ENCODE data around the gene P3R3URF.
A peak's percentile ranks its signal among the peaks of the same experiment; 100 is the strongest.

The P3R3URF gene

DNA sequence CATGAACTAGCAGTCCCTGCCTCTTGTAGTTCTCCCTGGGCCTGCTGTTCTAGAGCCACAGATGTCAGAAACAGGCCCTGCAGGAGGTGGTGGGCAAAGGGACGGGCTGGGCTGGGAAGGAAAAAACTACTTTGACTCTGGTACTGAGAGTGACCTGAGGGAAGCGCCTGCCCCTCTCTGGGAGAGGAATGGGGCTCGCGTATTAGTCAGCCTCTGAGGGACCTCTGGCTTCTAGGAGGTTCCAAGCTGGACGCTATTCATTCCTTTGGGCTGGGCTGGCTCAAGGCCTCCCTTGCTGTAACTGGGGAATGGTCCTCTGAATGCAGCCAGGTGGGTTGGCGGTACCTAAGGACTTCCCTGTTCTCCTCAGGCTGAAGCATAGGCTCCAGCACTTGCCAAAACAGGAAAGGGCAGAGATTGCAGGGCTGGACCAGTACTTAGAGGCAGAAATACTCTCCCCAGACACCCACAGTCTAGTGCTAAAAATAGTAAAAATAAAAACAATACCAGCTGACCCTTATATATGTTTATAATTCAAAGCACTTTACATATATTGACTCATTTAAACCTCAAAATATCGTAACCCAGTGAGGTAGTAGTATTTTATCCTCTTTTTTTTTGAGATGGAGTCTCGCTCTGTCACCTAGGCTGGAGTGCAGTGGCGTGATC lies 14.9 kb upstream of the P3R3URF start:
- no peak overlapping the region for H3K23ac ChIP-seq (ENCODE audit: low read depth, low read length, poor library complexity)
- no peak overlapping the region for H2AFZ ChIP-seq (ENCODE audit: low read length)
- no peak overlapping the region for H3K9ac ChIP-seq (ENCODE audit: low read depth, low read length, poor library complexity)
- no peaks in the 10 kb centered on the region for H3K27me3 ChIP-seq (ENCODE audit: control insufficient read depth in 3 of 3, insufficient read depth in 3 of 3, low read depth in 1 of 3, low read length in 3 of 3)
- H2BK120ac ChIP-seq (ENCODE audit: low read depth, low read length): no peak overlapping the region
- H3K4me2 ChIP-seq (ENCODE audit: insufficient read depth, low read length, poor library complexity, severe bottlenecking): no peak overlapping the region
- WGBS, 2 donors (ENCODE audit: extremely low coverage in 2 of 2, insufficient read length in 2 of 2, insufficient replicate concordance in 1 of 2): no CpG with 5 or more reads among the region's 9 CpGs
- no peak overlapping the region for H3K4ac ChIP-seq (ENCODE audit: low read length)
- no peak for DNase-seq (ENCODE audit: low spot score)
- H3K79me1 ChIP-seq (ENCODE audit: low read depth, low read length): peaks cover 2% of the 10 kb centered on the region
- H3K36me3 ChIP-seq (replicated peaks in 1 of 2; ENCODE audit: control insufficient read depth in 2 of 2, insufficient read depth in 2 of 2, low read length in 2 of 2): peaks cover 45 to 87% of the 10 kb centered on the region in 2 donors
- H4K8ac ChIP-seq (ENCODE audit: low read depth, low read length): no peak overlapping the region
- H2AK5ac ChIP-seq (ENCODE audit: low read depth, low read length): no peak overlapping the region
- H3K27ac ChIP-seq (replicated peaks; ENCODE audit: low read length): no peak overlapping the region
- no peak overlapping the region for H2BK12ac ChIP-seq (ENCODE audit: low read length)
- H3K14ac ChIP-seq (ENCODE audit: low read length): no peak overlapping the region
- H3K4me3 ChIP-seq (ENCODE audit: low read length in 2 of 2): no peak overlapping the region
- no peaks in the 10 kb centered on the region for H3K9me3 ChIP-seq (replicated peaks in 1 of 2; ENCODE audit: control insufficient read depth in 2 of 2, insufficient read depth in 1 of 2, low read depth in 1 of 2, low read length in 2 of 2)
- no peak overlapping the region for H2BK15ac ChIP-seq (ENCODE audit: low read length)
- no peak overlapping the region for H3K18ac ChIP-seq (ENCODE audit: low read length)
- H4K91ac ChIP-seq (ENCODE audit: low read depth, low read length, poor library complexity): no peak overlapping the region
- H2BK5ac ChIP-seq (ENCODE audit: low read length): no peak overlapping the region
- H3K4me1 ChIP-seq (ENCODE audit: control insufficient read depth in 2 of 2, insufficient read depth in 1 of 2, low read depth in 1 of 2, low read length in 2 of 2): no peaks in the 10 kb centered on the region

DNA sequence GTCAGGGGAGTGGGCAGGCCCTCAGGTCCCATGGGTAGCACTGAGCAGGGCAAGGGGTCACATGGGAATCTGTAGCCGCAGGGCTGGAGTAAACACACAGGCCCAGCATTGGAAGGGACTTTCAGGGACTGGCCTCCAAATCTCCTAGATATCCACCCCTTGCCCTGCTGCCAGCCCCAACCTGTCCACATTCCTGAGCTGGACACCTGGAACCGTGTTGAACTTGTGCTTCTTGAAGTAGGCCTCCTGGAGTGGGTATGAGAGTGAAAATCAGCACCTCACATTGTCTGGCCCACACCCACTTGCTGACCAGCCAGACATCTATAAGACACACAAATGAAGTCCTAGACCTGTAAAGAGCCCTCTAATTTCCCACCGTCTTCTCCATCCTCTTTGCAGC lies 14.3 kb upstream of the P3R3URF start:
- Histone ChIP-seq H3K14ac (ENCODE audit: low read length) (no peak overlapping the region), H3K9ac (ENCODE audit: low read depth, low read length, poor library complexity) (no peak overlapping the region), H3K79me1 (ENCODE audit: low read depth, low read length) (peaks cover 2% of the 10 kb centered on the region), H2BK5ac (ENCODE audit: low read length) (no peak overlapping the region), H3K36me3 (replicated peaks in 1 of 2; ENCODE audit: control insufficient read depth in 2 of 2, insufficient read depth in 2 of 2, low read length in 2 of 2) (peaks cover 43 to 80% of the 10 kb centered on the region in 2 donors), H3K4me2 (ENCODE audit: insufficient read depth, low read length, poor library complexity, severe bottlenecking) (no peak overlapping the region), H3K23ac (ENCODE audit: low read depth, low read length, poor library complexity) (no peak overlapping the region), H2BK120ac (ENCODE audit: low read depth, low read length) (no peak overlapping the region), H2AFZ (ENCODE audit: low read length) (no peak overlapping the region), H3K27me3 (ENCODE audit: control insufficient read depth in 3 of 3, insufficient read depth in 3 of 3, low read depth in 1 of 3, low read length in 3 of 3) (no peaks in the 10 kb centered on the region), H3K4me3 (ENCODE audit: low read length in 2 of 2) (no peak overlapping the region), H2BK15ac (ENCODE audit: low read length) (no peak overlapping the region), H3K27ac (replicated peaks; ENCODE audit: low read length) (no peak overlapping the region), H4K8ac (ENCODE audit: low read depth, low read length) (no peak overlapping the region), H4K91ac (ENCODE audit: low read depth, low read length, poor library complexity) (no peak overlapping the region), H2BK12ac (ENCODE audit: low read length) (no peak overlapping the region), H2AK5ac (ENCODE audit: low read depth, low read length) (no peak overlapping the region), H3K4ac (ENCODE audit: low read length) (no peak overlapping the region), H3K18ac (ENCODE audit: low read length) (no peak overlapping the region), H3K4me1 (ENCODE audit: control insufficient read depth in 2 of 2, insufficient read depth in 1 of 2, low read depth in 1 of 2, low read length in 2 of 2) (no peaks in the 10 kb centered on the region), H3K9me3 (replicated peaks in 1 of 2; ENCODE audit: control insufficient read depth in 2 of 2, insufficient read depth in 1 of 2, low read depth in 1 of 2, low read length in 2 of 2) (no peaks in the 10 kb centered on the region)
- no CpG with 5 or more reads among the region's 3 CpGs for WGBS, 2 donors (ENCODE audit: extremely low coverage in 2 of 2, insufficient read length in 2 of 2, insufficient replicate concordance in 1 of 2)
- DNase-seq (ENCODE audit: low spot score): no peak

DNA sequence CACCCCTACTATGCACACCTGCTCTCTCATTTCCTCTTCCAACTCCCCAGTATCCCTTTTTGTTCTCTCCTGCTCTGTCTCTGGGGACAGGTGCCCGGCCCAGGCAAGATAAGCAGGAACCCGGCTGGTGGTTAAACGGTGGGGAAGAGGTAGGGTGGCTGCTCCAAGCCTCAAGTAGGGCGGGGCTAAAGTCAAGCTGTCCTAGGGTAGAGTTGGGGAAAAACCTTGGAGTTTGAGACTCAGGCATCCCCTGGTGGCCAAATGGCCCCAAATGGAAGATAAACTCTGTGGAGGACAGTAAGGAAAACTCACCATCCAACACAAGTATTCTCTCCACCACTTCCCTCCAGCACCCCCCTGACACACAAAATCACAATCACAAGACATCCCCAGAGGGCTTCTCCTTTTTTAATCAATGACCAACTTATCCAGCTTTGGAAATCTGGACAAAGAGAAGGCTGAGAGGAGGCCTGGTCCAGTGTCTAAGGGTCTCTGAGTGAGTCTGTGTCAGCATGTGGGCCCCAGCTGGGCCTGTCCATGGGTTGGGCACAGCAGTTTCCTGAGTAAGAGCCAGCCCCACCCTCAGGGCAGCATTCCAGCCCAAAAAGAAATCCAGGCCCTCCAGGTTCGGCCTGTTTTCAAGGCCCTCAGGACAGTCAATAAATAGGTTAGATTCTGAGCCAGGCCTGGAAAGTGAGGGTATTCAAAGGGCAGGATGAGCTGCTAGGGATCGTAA lies 12.2 kb upstream of the P3R3URF start:
- peaks cover 2% of the 10 kb centered on the region for H3K79me1 ChIP-seq (ENCODE audit: low read depth, low read length)
- H3K14ac ChIP-seq (ENCODE audit: low read length): no peak overlapping the region
- H4K91ac ChIP-seq (ENCODE audit: low read depth, low read length, poor library complexity): no peak overlapping the region
- H2AFZ ChIP-seq (ENCODE audit: low read length): no peak overlapping the region
- H3K18ac ChIP-seq (ENCODE audit: low read length): no peak overlapping the region
- no peaks in the 10 kb centered on the region for H3K4me1 ChIP-seq (ENCODE audit: control insufficient read depth in 2 of 2, insufficient read depth in 1 of 2, low read depth in 1 of 2, low read length in 2 of 2)
- no peak overlapping the region for H2BK5ac ChIP-seq (ENCODE audit: low read length)
- H3K36me3 ChIP-seq (replicated peaks in 1 of 2; ENCODE audit: control insufficient read depth in 2 of 2, insufficient read depth in 2 of 2, low read length in 2 of 2): peaks cover 32 to 60% of the 10 kb centered on the region in 2 donors
- no peak overlapping the region for H2BK12ac ChIP-seq (ENCODE audit: low read length)
- H3K23ac ChIP-seq (ENCODE audit: low read depth, low read length, poor library complexity): no peak overlapping the region
- H3K9ac ChIP-seq (ENCODE audit: low read depth, low read length, poor library complexity): no peak overlapping the region
- H2BK120ac ChIP-seq (ENCODE audit: low read depth, low read length): no peak overlapping the region
- no peak overlapping the region for H3K4me2 ChIP-seq (ENCODE audit: insufficient read depth, low read length, poor library complexity, severe bottlenecking)
- no peak overlapping the region for H3K27ac ChIP-seq (replicated peaks; ENCODE audit: low read length)
- H2BK15ac ChIP-seq (ENCODE audit: low read length): no peak overlapping the region
- no peak overlapping the region for H3K4me3 ChIP-seq (ENCODE audit: low read length in 2 of 2)
- no CpG with 5 or more reads among the region's 6 CpGs for WGBS, 2 donors (ENCODE audit: extremely low coverage in 2 of 2, insufficient read length in 2 of 2, insufficient replicate concordance in 1 of 2)
- no peaks in the 10 kb centered on the region for H3K9me3 ChIP-seq (replicated peaks in 1 of 2; ENCODE audit: control insufficient read depth in 2 of 2, insufficient read depth in 1 of 2, low read depth in 1 of 2, low read length in 2 of 2)
- H4K8ac ChIP-seq (ENCODE audit: low read depth, low read length): no peak overlapping the region
- no peak overlapping the region for H2AK5ac ChIP-seq (ENCODE audit: low read depth, low read length)
- H3K27me3 ChIP-seq (ENCODE audit: control insufficient read depth in 3 of 3, insufficient read depth in 3 of 3, low read depth in 1 of 3, low read length in 3 of 3): no peaks in the 10 kb centered on the region
- no peak overlapping the region for H3K4ac ChIP-seq (ENCODE audit: low read length)
- no peak for DNase-seq (ENCODE audit: low spot score)

DNA sequence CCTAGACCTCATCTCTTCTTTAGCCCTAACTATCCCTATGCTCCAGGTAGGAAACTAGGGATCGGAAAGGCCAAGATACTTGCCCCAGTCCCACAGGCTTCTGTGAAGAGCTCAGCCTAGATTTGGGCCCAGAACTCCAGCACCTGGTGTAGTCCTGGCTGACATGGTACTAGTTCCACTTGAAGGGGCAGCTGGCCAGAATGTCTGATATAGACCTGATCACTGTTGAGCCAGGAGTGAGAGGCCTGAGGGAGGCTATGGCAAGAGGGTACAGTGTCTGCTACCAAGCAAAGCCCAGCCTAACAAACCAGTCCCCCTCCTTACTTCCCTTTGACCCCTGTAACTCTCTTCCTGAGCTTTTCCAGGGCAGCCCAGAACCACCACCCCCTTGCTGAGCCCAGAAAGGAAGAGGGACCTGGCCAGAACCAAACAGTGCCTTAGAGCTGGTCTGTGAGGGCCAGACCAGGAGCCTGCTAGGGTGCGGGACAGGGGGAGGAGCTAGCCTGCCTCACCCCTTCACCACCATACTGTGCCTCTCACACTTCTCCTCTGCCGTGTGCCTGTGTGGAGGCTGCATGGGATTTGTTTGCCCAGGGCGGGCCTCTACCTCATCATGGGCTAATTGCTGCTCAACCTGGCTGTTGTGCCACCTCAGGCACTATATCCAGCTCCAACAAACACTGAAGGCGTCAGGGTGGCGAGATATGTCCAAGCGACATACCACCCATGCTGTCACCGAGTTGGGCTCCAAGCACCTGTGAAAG lies 11.0 kb upstream of the P3R3URF start:
- Histone ChIP-seq H2AFZ (ENCODE audit: low read length) (no peak overlapping the region), H3K14ac (ENCODE audit: low read length) (peak overlapping the region; percentile 38), H3K4ac (ENCODE audit: low read length) (no peak overlapping the region), H3K27ac (replicated peaks; ENCODE audit: low read length) (no peak overlapping the region), H3K4me1 (ENCODE audit: control insufficient read depth in 2 of 2, insufficient read depth in 1 of 2, low read depth in 1 of 2, low read length in 2 of 2) (peaks cover 0 to 5% of the 10 kb centered on the region in 2 donors), H3K79me1 (ENCODE audit: low read depth, low read length) (peaks cover 2% of the 10 kb centered on the region), H3K18ac (ENCODE audit: low read length) (peak overlapping the region; percentile 57), H3K4me2 (ENCODE audit: insufficient read depth, low read length, poor library complexity, severe bottlenecking) (no peak overlapping the region), H3K36me3 (replicated peaks in 1 of 2; ENCODE audit: control insufficient read depth in 2 of 2, insufficient read depth in 2 of 2, low read length in 2 of 2) (peaks cover 21 to 48% of the 10 kb centered on the region in 2 donors), H4K91ac (ENCODE audit: low read depth, low read length, poor library complexity) (no peak overlapping the region), H2BK5ac (ENCODE audit: low read length) (peak overlapping the region; percentile 39), H3K27me3 (ENCODE audit: control insufficient read depth in 3 of 3, insufficient read depth in 3 of 3, low read depth in 1 of 3, low read length in 3 of 3) (no peaks in the 10 kb centered on the region), H3K23ac (ENCODE audit: low read depth, low read length, poor library complexity) (peak overlapping the region; percentile 73), H2BK15ac (ENCODE audit: low read length) (peak overlapping the region; percentile 37), H4K8ac (ENCODE audit: low read depth, low read length) (peak overlapping the region; percentile 43), H3K4me3 (ENCODE audit: low read length in 2 of 2) (no peak overlapping the region), H3K9me3 (replicated peaks in 1 of 2; ENCODE audit: control insufficient read depth in 2 of 2, insufficient read depth in 1 of 2, low read depth in 1 of 2, low read length in 2 of 2) (no peaks in the 10 kb centered on the region), H2AK5ac (ENCODE audit: low read depth, low read length) (peak overlapping the region; percentile 46), H3K9ac (ENCODE audit: low read depth, low read length, poor library complexity) (peak overlapping the region; percentile 44), H2BK12ac (ENCODE audit: low read length) (peak overlapping the region; percentile 30), H2BK120ac (ENCODE audit: low read depth, low read length) (no peak overlapping the region)
- no CpG with 5 or more reads among the region's 8 CpGs for WGBS, 2 donors (ENCODE audit: extremely low coverage in 2 of 2, insufficient read length in 2 of 2, insufficient replicate concordance in 1 of 2)
- DNase-seq (ENCODE audit: low spot score): no peak

Data from neuronal stem cell (in vitro differentiated cells).